ACC112 (cell line): Measurements from ENCODE around the gene TRAF5.

Experiments
- H2AFZ ChIP-seq: fragments of 200-600 bp; sonication (generic); one replicate; pipeline ENCODE4 v1.6.0; 2017; ENCODE audit warnings: antibody characterized with exemption, low read length; ENCODE audit not compliant: unreplicated experiment
- H3K27ac ChIP-seq: fragments of 200-600 bp; sonication (generic); 2 replicates; pipeline ENCODE4 v1.5.1; 2014; ENCODE audit warnings: low read depth, mild to moderate bottlenecking, antibody characterized with exemption, low read length, moderate library complexity
- H3K27me3 ChIP-seq: fragments of 200-600 bp; sonication (generic); 2 replicates; pipeline ENCODE4 v1.6.1; 2014; ENCODE audit warnings: mild to moderate bottlenecking, antibody characterized with exemption, low read length, moderate library complexity, mixed read lengths; ENCODE audit not compliant: insufficient read depth
- H3K36me3 ChIP-seq: fragments of 200-600 bp; sonication (generic); 2 replicates; pipeline ENCODE4 v1.6.1; 2016; ENCODE audit warnings: mild to moderate bottlenecking, antibody characterized with exemption, low read length, moderate library complexity, mixed read lengths; ENCODE audit not compliant: insufficient read depth
- H3K4me1 ChIP-seq: fragments of 200-600 bp; sonication (generic); one replicate; pipeline ENCODE4 v1.6.1; 2016; ENCODE audit warnings: low read length, mixed read lengths; ENCODE audit not compliant: insufficient read depth, unreplicated experiment, control insufficient read depth
- H3K4me3 ChIP-seq: fragments of 200-600 bp; sonication (generic); 2 replicates; pipeline ENCODE4 v1.5.1; 2014; ENCODE audit warnings: mild to moderate bottlenecking, low read depth, low read length
- H3K79me2 ChIP-seq: fragments of 200-600 bp; sonication (generic); one replicate; pipeline ENCODE4 v1.6.0; 2016; ENCODE audit warnings: low read length; ENCODE audit not compliant: control insufficient read depth, unreplicated experiment, insufficient read depth

The TRAF5 gene

DNA sequence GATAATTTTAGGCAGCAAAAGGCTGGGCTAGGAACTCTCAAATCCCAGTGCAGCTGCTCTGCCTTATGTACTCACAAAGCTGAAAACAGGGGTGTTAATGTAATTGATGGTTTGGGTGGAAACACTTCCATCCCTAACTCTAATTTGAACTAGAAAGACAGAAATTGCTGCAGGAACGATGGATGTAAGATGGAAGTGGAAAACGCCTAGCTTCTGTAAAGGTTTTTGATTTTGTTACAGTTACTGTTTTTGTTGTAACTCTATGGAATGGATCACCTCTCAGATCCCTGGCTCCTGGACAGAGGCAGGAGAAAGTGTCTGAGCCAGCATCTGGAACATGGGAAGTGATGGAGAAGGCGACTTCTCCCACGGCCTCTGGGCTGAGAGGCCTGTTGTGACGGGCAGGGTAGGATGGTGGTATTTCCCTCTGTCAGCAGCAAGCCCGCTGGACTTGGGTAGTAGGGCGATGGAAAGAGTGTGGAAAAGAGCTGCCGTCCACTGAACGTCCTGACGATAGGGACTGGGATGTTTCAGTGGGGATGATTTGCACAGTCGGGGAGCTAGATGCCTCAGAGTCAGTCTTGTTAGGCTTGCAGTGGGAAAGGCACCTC is 1.6 kb downstream of the TRAF5 start:
- no peak overlapping the region for H2AFZ ChIP-seq
- H3K79me2 ChIP-seq = peaks cover 49% of the 10 kb centered on the region
- H3K27ac ChIP-seq = no peak overlapping the region
- H3K36me3 ChIP-seq = no peaks in the 10 kb centered on the region
- H3K27me3 ChIP-seq = no peaks in the 10 kb centered on the region
- H3K4me3 ChIP-seq = peak overlapping the region; percentile 92
- H3K4me1 ChIP-seq = peaks cover 32% of the 10 kb centered on the region

DNA sequence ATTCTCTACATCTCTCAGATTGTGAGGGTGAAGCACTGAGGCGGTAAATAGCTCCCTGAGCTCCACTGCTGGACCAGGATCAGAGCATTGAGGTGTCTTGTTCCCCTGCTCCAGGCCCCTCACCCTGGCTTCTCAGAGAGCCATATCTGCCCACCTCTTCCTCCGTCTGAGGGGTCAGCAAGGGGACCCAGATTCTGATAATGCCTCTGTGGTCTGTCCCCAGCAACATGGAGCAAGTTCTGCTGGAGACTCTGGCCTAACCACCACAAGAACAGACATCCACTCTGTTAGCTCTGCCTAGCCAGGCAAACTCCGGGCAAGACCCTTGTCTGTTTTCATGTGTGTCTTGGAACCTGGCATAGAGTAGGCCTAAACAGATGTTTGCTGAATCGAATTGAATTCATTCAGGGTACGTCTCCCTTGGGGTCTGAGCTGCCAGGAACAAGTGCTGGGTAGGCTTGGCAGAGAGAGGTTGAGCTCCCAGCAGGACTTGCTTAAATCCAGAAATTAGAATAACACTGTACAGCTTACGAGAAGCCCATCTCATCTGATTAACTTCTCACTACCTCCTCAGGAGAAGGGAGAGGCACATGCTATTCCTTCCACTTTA is 2.3 kb downstream of the TRAF5 start:
- Histone ChIP-seq H3K36me3 (no peaks in the 10 kb centered on the region), H3K27me3 (no peaks in the 10 kb centered on the region), H3K27ac (no peak overlapping the region), H3K79me2 (peaks cover 53% of the 10 kb centered on the region), H3K4me1 (peaks cover 32% of the 10 kb centered on the region), H3K4me3 (no peak overlapping the region), H2AFZ (no peak overlapping the region)

DNA sequence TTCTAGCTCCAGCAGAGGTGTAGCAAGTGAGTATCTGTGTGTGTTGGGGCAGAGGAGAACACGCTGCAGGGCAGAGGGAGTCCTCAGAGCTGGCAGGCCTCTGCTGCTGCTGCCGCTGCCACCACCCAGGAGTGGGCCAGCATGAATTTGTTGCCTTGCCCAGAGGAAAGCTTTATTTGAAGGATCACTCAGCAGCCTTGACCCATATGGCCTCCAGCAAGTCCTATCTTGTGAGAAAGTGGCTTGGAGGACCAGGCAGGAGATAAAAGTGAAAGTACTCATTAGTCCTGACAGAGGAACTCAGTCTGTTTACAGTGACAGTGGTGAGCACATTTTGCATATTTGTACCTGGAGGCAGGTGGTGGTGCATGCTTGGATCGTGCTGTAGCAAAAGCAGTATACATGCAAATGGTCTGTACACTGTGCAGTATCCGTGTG is 3.1 kb downstream of the TRAF5 start:
- no peak overlapping the region for H2AFZ ChIP-seq
- H3K36me3 ChIP-seq = no peaks in the 10 kb centered on the region
- H3K27me3 ChIP-seq = no peaks in the 10 kb centered on the region
- peaks cover 56% of the 10 kb centered on the region for H3K79me2 ChIP-seq
- H3K4me3 ChIP-seq = no peak overlapping the region
- no peak overlapping the region for H3K27ac ChIP-seq
- H3K4me1 ChIP-seq = peaks cover 32% of the 10 kb centered on the region

DNA sequence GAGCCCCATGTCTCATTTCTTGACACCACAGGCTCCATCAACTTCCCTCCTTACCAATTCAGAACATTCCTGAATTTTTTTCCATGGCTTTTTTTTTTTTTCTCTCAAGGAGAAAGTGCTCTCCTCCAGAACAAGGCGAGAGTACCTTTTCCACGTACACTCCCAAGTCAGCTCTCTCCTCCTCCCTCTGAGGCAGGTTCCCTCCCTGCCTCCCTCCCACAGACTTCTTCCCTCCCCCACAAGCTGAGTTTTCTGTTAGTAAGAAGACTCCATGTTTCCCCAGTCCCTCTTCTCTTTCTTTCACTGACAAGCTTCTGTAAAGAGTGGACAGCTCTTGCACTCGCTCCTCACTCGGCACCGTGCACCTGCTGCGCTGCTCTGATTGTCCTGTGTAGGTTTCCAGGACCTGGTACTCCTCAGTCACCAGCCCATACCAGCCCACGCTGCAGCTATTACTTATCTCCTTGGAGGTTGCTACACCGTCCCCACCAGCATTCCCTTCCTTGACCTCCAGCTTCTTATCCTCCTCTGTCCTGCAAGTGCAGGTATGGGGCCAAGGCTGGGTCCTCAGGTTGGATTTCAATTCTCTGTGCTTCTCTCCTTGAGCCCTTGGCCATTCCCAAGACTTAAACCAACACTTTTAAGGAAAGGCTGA is 3.8 kb downstream of the TRAF5 start:
- Histone ChIP-seq H2AFZ (no peak overlapping the region), H3K4me1 (peaks cover 32% of the 10 kb centered on the region), H3K4me3 (no peak overlapping the region), H3K36me3 (no peaks in the 10 kb centered on the region), H3K27me3 (no peaks in the 10 kb centered on the region), H3K27ac (no peak overlapping the region), H3K79me2 (peaks cover 61% of the 10 kb centered on the region)

DNA sequence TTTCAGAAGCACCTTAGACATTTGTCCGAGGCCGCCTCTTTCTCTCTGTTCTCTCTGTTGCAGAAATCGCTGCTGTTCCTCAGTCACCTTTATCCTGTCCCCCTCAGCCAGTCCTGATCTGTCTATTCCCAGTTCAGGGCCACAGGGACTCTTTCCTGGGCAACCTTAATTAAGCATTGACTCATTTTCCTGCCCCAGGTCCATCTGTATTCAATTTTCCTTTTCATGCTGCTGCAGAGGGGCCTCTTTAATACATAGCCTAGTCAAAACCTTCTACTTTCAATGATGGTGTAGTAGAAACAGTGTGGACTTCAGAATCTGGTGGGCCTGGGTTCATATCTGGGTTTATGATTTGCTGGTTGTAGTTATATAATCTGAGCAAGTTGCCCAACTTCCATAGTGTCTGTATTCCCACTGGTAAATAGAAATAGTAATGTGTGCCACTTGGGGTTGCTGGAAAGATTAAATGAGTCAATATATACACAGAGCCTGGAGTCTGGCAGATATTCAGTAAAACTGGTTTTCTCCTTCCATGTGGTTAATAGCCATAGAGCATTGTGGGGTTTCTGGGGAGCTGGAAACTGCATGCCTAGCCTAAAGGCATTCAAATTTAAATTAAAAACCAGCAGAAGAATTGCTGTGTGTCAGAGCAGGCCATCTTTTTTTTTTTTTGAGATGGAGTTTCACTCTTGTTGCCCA is 4.5 kb downstream of the TRAF5 start:
- Histone ChIP-seq H3K4me3 (no peak overlapping the region), H3K27me3 (no peaks in the 10 kb centered on the region), H2AFZ (no peak overlapping the region), H3K4me1 (peaks cover 32% of the 10 kb centered on the region), H3K36me3 (no peaks in the 10 kb centered on the region), H3K27ac (no peak overlapping the region), H3K79me2 (peaks cover 64% of the 10 kb centered on the region)

DNA sequence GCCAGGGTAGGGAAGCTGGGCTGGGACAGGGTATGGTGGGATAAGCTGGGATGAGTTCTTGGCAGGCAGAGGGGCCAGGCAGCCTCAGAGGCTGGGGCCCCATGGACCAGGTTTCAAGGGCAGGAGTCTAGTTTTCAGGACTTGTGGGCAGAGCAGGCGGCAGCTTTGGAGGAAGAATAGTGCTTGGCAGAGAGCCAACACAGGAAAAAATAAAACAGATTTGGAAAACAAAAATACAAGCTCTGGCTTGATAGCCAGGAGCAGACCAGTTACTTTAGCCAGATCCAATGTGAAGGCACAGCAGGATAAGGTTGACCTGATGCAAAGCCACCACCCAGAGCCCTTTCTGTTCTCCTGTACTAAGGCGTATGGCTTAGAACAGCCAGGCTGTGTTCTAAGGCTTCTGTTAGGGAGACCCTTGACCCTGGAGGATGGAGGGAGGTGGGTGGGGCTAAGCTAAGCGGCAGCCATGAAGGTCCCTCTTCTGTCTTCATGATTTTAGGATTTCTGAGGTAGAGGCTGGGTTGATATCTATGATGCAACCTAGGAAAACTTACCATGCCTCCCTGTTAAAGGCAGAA is 5.5 kb downstream of the TRAF5 start:
- Histone ChIP-seq H3K4me1 (peaks cover 32% of the 10 kb centered on the region), H3K27me3 (no peaks in the 10 kb centered on the region), H3K4me3 (no peak overlapping the region), H3K36me3 (no peaks in the 10 kb centered on the region), H3K27ac (no peak overlapping the region), H3K79me2 (peaks cover 63% of the 10 kb centered on the region), H2AFZ (no peak overlapping the region)

DNA sequence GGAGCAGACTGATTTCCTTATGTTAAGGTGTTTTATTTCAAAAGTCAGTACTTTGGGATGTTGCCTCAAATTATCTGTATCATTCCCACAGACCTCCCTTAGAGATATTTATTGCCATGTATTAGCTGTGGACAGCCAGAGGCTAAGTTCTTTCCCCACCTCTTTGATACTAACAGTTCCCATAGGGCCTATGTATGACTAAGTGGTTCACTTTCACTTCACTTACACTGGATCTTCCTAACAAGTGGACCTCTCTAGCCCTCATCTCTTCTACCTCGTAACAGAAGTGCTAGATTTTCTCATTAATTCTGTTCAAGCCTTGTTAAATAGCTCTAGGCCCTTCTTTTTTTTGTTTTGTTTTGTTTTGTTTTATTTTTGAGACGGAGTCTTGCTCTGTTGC is 6.2 kb downstream of the TRAF5 start:
- H2AFZ ChIP-seq = no peak overlapping the region
- peaks cover 30% of the 10 kb centered on the region for H3K4me1 ChIP-seq
- H3K4me3 ChIP-seq = no peak overlapping the region
- H3K79me2 ChIP-seq = peaks cover 59% of the 10 kb centered on the region
- H3K27ac ChIP-seq = no peak overlapping the region
- H3K27me3 ChIP-seq = no peaks in the 10 kb centered on the region
- no peaks in the 10 kb centered on the region for H3K36me3 ChIP-seq

DNA sequence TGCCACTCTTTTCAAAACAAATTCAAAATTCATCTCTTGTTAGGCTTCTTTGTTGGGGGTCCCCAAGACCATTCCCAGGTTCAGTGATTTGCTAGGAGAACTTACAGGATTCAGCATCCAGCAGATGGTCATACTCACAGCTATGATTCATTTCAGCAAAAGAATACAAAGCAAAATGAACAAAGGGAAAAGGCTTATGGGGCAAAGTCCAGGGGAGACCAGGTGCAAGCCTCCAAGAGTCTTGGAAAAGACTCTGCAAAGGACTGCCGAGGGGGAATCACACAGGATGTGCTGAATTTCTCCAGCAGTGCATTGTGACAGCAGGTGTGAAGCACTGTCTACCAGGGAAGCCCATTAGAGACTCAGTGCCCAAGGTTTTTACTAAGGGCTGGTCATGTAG is 7.3 kb downstream of the TRAF5 start:
- Histone ChIP-seq H3K79me2 (peaks cover 48% of the 10 kb centered on the region), H3K4me3 (no peak overlapping the region), H2AFZ (no peak overlapping the region), H3K36me3 (no peaks in the 10 kb centered on the region), H3K27me3 (no peaks in the 10 kb centered on the region), H3K4me1 (peaks cover 24% of the 10 kb centered on the region), H3K27ac (no peak overlapping the region)

DNA sequence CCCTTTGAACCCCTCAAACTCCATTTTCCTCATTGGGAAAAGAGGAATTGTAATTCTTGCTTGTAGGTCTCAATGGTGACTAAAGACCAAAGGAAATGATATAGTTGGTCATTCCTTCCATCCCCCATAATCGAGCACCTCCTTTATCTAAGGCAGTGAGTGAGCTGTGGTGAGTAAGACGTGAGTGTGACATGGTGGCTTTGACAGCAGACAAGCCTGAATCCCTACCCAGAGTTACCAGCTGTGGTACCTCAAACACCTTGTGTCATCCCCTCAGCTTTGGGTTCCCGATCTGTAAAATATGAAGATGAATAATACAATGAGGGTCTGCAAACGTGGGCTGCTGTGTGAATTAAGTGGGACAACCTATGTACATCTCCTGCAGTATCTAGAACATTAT is 8.4 kb downstream of the TRAF5 start:
- peaks cover 37% of the 10 kb centered on the region for H3K79me2 ChIP-seq
- no peaks in the 10 kb centered on the region for H3K27me3 ChIP-seq
- H3K4me1 ChIP-seq = peaks cover 18% of the 10 kb centered on the region
- no peak overlapping the region for H3K27ac ChIP-seq
- no peaks in the 10 kb centered on the region for H3K36me3 ChIP-seq
- no peak overlapping the region for H3K4me3 ChIP-seq
- H2AFZ ChIP-seq = no peak overlapping the region

DNA sequence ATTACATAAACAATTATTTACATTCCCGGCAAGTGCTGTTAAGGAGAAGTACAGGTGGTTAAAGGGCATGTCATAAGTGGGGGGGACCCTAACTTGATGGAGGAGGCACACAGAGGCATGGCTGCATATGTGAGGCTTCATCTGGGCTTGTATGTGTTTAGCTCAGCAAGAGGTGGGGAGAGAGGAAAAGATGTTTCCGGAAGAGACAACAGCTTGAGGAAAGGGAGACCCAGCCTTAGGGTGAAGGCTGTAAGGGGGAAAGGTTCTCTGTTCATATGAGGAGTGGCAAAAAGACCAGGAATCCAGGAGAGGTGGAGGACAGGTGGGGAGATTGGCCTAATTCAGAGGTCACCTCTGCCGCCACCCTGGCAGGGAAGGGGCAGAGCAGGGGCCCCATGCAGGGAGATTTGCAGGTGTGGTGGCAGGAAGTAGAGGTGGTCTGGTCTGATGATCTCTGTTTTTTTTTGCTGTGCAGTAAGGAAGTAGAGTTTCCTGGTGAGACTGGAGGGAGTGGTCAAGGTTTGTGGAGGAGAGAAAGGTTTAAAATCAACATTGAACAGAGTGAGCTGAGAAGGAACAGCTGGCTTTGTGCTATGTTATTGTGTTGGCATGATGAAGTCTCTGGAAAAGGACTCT is 9.0 kb downstream of the TRAF5 start:
- Histone ChIP-seq H3K27ac (no peak overlapping the region), H3K4me1 (peaks cover 16% of the 10 kb centered on the region), H3K79me2 (peaks cover 33% of the 10 kb centered on the region), H3K36me3 (no peaks in the 10 kb centered on the region), H3K4me3 (no peak overlapping the region), H3K27me3 (no peaks in the 10 kb centered on the region), H2AFZ (no peak overlapping the region)
